ENCODE data around the gene MARCHF5.
A peak's percentile ranks its signal among the peaks of the same experiment; 100 is the strongest.
"Not testable (repeated sequence)": the region's sequence is repeated elsewhere in the genome, so short reads cannot be mapped to it uniquely, and the experiment has no call there.

The MARCHF5 gene

GRCh38 chr10:92305133-92306072, 14.4 kb downstream of the MARCHF5 start:
- no peak for DNase-seq

DNA sequence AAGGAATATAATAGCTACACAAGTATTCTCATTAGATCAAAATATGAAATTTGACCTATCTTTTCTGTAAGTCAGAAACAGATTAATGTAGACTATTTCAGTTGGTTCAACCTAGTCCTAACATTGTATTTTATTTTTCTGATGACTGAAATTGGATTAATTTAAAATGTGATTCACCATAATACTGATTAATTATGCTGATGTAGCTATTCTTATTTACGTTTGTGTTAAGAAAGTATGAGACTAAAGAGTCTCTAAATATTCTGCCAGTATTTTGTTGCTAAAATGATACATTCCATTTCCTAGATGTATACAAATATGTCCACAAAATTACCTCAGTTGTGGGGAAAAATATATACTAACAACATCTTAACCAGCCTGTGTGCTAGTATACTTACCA, 18.3 kb downstream of the MARCHF5 start:
- no peak for DNase-seq

DNA sequence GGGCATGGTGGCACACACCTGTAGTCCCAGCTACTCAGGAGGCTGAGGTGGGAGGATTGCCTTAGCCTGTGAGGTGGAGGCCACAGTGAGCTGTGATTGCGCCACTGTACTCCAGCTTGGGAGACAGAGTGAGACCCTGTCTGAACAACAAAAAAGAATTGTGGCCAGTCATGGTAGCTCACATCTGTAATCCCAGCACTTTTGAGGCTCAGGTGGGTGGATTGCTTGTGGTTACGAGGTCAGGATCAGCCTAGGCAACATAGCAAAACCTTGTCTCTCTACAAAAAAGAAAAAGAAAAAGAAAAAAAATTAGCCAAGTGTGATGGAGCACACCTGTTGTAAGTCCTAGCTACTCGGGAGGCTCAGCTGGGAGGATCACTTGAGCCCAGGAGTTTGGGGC, 22.8 kb downstream of the MARCHF5 start:
- DNase-seq, result no peak

GRCh38 chr10:92316610-92317009, 25.6 kb downstream of the MARCHF5 start:
- DNase-seq, result no peak

DNA sequence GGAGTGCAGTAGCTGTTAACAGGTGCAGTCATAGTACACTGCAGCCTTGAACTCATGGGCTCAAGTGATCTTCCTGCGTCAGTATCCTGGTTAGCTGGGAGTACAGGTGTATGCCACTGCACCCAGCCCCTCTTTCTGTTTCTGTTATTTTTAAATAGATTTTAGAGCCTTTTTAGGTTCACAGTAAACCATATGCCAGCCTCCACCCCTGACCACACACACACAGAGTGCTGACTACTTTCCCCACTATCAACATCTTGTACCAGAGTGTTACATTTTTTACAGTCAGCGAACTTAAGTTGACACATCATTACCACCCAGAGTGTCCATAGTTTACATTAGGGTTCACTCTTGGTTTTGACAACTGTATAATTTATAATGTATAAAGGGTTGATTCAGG, 32.1 kb downstream of the MARCHF5 start:
- no peak for DNase-seq

DNA sequence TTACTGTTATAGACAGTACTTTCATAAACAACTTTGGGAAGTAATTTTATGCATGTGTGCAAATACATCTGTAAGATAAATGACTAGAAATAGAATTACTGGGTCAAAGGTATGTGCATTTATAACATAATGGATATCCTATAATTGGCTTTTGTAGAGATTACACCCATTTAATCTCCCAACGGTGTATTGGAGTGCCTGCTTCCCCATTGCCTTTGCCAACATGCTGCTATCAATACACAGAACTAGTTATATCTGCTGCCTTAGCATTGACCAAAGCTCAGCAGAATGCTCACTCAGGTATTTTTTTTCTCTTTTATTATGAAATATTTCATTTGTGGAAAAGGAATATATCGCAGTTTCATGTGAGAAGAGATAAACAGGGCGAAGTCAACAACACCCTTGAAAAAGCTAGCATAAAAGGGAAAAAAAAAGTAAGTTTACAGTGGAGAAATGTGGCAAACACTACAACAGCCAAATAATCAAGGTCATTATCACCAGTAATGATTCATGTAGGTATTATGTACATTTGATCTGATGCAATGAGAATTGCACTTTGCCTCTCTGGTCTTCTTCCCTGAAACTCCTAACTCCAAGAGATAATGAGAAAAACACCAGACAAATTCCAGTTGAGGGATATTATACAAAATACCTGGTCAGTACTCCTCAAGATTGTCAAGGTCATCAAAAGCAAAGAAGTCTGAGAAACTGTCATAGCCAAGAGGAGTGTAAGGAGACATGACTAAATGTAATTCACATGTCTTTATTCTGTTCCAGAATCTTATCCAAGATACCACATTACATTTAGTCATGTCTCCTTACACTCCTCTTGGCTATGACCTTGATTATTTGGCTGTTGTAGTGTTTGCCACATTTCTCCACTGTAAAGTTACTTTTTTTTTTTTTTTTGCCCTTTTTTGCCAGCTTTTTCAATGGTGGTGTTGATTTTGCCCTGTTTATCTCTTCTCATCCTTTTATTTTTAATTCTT, 36.8 kb downstream of the MARCHF5 start:
- DNase-seq, result no peak

GRCh38 chr10:92328993-92329392, 38.0 kb downstream of the MARCHF5 start:
- DNase-seq, result no peak

- DNase-seq, result not testable (repeated sequence)
These were observed 39.0 kb downstream of the MARCHF5 start for GRCh38 chr10:92329927-92330326.

- DNase-seq, result no peak
These were observed 51.8 kb downstream of the MARCHF5 start for GRCh38 chr10:92342796-92343195.

- DNase-seq, result not testable (repeated sequence)
These were observed 54.6 kb downstream of the MARCHF5 start for GRCh38 chr10:92345575-92345974.

DNA sequence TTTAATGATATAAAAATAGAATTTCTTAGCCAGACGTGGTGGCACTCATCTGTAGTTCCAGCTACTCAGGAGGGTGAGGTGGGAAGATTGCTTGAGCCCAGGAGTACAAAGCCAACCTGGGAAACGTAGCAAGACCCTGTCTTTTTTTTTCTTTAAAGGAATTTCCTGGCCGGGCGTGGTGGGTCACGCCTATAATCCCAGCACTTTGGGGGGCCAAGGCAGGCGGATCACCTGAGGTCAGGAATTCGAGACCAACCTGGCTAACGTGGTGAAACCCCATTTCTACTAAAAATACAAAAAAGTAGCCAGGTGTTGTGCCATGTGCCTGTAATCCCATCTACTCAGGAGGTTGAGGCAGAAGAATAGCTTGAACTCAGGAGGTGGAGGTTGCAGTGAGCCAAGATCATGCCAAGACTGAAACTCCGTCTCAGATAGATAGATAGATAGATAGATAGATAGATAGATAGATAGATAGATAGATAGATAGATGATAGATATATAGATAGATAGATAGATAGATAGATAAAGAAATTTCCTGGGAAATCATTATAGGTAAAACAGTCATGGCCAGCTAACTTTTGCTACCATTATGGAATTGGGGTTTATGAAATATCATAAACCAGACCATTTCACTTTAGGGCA, 56.2 kb downstream of the MARCHF5 start:
- DNase-seq, result not testable (repeated sequence)

- no peak for DNase-seq
These were observed 59.4 kb downstream of the MARCHF5 start for GRCh38 chr10:92350411-92350810.

DNA sequence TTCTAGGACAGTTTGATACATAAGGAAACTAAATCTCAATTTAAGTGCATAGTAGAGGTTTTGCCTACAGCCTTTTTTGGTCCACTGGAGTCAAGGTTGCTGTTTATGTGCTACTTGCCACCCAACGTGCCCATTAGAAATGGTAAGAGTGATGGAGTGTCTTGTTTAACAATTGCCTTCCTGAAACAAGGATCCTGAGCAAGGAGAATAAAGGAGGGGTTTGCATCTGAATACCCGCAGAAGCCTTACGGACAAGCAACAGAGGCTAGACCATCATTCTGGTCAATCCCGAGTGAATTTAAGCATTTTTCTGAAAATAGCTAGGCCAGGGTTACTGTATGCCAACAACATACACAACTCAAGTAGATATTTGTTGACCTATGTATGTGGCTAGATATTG, 63.6 kb downstream of the MARCHF5 start:
- no peak for DNase-seq

DNA sequence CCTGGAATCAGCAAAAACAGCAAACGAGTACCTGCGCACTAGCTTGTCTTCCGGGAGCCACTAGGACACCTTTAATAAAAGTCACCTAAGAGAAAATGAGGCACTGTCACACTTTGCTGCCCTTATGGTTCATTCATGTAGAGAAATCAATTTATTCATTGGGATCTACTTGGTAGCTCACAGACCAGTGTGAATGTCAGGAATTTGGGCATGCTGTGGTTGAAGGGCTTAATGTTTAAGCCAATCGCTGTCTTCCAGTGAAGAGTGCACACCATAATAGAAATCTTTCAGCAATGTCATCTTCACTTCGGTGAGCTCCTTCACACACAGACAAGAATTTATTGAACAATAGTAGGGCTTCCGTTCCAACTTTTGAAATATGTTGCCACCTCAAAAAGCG, 65.1 kb downstream of the MARCHF5 start:
- DNase-seq, result no peak

DNA sequence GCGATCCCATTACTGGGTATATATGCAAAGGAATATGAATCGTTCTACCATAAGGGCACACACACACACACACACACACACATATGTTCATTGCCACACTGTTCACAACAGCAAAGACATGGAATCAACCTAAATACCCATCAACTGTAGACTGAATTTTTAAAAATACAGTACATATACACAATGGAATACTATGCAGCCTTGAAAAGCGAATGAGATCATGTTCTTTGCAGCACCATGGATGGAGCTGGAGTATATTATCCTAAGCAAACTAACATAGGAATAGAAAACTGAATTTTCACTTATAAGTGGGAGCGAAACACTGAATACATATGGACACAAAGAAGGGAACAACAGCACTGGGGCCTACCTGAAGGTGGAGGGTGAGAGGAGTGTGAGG, 72.5 kb downstream of the MARCHF5 start:
- DNase-seq, result no peak

DNA sequence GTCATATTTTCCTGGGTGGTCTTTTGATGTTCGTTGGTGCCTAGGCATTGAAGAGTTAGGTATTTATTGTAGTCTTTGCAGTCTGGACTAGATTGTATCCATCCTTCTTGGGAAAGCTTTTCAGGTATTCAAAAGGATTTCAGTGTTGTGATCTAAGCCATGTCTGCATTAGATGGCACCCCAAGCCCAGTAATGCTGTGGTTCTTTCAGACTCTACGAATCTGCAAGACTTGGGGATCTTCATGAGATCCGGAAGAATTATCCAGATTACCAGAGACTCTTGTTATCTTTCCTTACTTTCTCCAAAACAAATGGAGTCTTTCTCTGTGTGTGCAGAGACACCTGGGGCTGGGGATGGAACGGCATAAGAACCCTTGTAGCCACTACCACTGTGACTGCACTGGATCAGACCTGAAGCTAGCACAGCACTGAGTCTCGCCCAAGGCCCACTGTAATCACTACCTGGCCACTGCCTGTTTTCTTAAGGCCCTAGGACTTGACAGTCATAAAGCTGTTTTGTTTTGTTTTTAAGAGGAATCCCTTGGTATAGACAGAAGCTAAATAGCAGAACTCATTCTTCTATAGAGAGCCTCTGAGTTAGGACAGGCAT, 75.5 kb downstream of the MARCHF5 start:
- no peak for DNase-seq

DNA sequence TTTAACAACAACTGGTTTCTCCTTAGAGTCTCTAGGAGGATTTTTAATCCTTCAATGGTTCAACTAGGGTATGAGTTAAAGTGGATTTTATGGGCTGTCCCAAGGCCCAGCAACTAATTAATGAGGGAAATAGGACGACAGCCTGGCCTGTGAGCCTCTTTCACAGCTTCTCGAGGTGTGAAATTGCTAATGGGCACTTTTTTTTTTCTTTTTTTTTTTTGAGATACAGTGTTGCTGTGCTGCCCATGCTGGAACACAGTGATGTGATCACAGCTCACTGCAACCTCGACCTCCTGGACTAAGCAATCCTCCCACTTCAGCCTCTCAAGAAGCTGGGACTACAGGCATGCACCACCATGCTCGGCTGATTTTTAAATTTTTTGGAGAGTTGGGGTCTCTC, 87.0 kb downstream of the MARCHF5 start:
- DNase-seq, result no peak

DNA sequence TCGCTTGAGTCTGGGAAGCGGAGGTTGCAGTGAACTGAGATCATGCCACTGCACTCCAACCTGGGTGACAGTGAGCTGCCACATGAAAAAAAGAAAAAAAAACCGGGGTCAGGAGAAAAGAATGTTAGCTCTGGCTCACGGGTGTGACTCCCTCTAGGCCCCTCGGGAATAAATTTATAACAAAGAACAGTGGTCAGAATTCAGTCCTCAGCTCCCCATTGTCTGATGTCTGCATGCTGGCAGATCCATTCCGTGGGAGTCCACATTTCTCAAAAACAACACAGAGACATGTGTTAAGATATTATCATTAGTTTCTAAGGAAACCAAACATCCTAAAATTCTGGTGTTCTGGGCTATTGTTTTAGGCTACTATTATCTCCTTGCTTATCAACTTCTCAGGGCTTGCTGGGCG, 90.6 kb downstream of the MARCHF5 start:
- DNase-seq, result no peak

DNA sequence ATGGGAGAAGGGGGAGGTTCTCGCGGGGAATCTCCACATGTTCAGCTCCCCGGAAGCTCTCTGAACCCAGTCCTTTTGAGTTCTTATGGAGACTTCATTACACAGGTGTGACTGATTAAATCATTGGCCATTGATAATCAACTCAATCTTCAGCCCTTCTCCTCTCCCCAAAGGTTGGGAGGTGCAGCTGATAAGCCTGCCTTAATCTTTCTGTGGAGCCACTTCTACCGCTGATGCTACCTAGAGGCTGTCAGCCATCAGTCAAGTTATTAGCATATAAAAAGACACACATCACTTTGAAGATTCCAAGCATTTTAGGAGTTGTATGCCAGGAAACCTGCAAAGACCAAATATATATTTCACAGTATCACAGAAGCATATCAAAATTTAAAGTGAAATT, 91.7 kb downstream of the MARCHF5 start:
- no peak for DNase-seq

DNA sequence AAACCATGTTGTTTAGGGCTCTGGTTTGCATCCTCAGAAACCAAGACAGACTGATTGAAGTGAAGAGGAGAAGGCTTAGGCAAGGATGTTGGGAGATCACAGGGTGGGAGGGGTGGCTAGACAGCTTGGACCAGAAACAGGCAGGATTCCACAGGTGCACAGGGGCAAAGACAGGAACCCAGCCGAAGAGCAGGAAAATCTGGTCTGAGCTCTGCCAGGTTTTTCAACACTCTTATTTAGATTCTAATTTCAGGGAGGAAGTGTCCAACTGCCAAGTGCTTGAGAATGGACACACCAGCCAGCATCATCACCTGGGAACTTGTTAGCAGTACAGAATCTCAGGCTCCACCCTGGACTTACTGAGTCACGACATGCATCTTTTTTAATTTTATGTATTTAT, 93.8 kb downstream of the MARCHF5 start:
- no peak for DNase-seq

DNA sequence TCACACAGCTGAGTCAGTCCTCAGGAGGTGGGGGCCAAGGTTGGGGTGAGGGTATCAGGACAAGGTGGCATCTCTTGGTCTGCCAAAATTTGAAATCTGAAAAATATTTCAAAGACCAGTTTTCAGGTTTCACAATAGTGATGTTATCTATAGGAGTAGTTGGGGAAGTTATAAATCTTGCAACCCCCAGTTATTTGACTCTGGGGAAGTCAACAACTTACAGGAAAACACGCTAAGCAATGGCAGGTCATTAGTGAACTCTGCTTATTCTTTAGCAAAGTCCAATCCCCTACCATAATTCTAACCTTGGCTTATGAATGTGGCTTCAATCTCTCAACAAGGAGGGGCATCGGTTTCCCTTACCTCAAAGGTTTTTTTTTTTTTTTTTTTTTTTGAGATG, 94.9 kb downstream of the MARCHF5 start:
- no peak for DNase-seq

- DNase-seq, result peak; percentile 0
These were observed 96.4 kb downstream of the MARCHF5 start for GRCh38 chr10:92387289-92387940.

Measured in effector CD8-positive, alpha-beta T cell (primary cell).